Peyer's patch (tissue), 4 donors: Measurements from ENCODE around the gene GALNT4. TPM values are rescaled to one million over a fixed set of nuclear protein-coding genes. Genes with fewer than 3 reads are reported as not detected.

Source experiments
- DNase-seq, 3 donors: peaks; one replicate each; pipeline ENCODE4 v3.0.0-alpha.2; 2017 to 2019
- H3K27ac ChIP-seq, 4 donors: fragments of 200-600 bp; sonication (generic); one replicate each; pipeline ENCODE4 v1.5.1; 2016 to 2019
- H3K27me3 ChIP-seq, 2 donors: fragments of 200-600 bp; sonication (generic); one replicate each; pipeline ENCODE4 v1.5.1; 2019
- H3K36me3 ChIP-seq, 3 donors: fragments of 200-600 bp; sonication (generic); one replicate each; pipeline ENCODE4 v1.5.1; 2016 to 2019
- H3K4me1 ChIP-seq, 4 donors: fragments of 200-600 bp; sonication (generic); one replicate each; pipeline ENCODE4 v1.5.1; 2016 to 2019
- H3K4me3 ChIP-seq, 4 donors: fragments of 200-600 bp; sonication (generic); 1 replicate in 3 of 4; 2 replicates in 1 of 4; pipeline ENCODE4 v1.5.1; 2016 to 2019; ENCODE audit warnings: mild to moderate bottlenecking in 1 of 4
- H3K9me3 ChIP-seq, 4 donors: fragments of 200-600 bp; sonication (generic); one replicate each; pipeline ENCODE4 v1.5.1; 2016 to 2019; ENCODE audit warnings: mild to moderate bottlenecking in 1 of 4
- POLR2A ChIP-seq, 2 donors: fragments of 450-650 bp; IDR thresholded peaks; one replicate each; pipeline ENCODE4 v1.5.1; 2017; ENCODE audit warnings: antibody characterized with exemption in 2 of 2, mild to moderate bottlenecking in 2 of 2, moderate library complexity in 2 of 2
- total RNA-seq, 4 donors: library from RNA; depleted of rRNA; stranded (reverse); fragments of >200 nt; gene quantifications; one replicate each; pipeline ENCODE4 v1.1.0, GENCODE V29; 2016
- TF ChIP-seq, protein P1 (sequence below), 6 experiments: fragments of 450-650 bp in 4 of 6; fragments of 200-600 bp in 2 of 6; sonication (generic) in 1 of 6; IDR thresholded peaks; one replicate each; pipeline ENCODE4 v1.5.1; 2017 to 2019; ENCODE audit warnings: antibody characterized with exemption in 6 of 6, mild to moderate bottlenecking in 3 of 6, moderate library complexity in 1 of 6

GALNT4 gene
- total RNA-seq, 4 donors from 2014 or later: 15.7 to 34.3 (median 26.1) TPM

DNA sequence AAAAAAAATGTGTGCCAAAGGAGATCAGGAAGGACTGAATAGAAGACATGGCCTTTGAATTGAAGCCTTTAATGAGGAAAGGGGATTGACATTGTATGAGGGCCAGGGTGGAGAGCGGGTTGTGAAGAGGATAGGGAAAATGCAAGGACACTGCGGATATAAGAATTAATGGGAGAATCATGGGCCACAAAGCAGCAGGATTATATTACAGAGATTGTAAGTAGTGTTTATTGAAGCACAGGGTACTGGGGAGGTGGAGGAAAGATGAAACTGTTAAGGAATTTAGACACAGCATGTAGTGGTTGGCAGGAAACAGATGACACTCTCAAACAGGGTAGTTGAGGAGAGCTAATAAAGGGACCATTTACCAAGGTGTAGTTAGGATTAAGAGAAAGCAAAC lies 17.6 kb upstream of the GALNT4 start:
- TF ChIP-seq POLR2A (IDR thresholded peaks at IDR 0.05): no peak
- TF ChIP-seq, protein P1, sequence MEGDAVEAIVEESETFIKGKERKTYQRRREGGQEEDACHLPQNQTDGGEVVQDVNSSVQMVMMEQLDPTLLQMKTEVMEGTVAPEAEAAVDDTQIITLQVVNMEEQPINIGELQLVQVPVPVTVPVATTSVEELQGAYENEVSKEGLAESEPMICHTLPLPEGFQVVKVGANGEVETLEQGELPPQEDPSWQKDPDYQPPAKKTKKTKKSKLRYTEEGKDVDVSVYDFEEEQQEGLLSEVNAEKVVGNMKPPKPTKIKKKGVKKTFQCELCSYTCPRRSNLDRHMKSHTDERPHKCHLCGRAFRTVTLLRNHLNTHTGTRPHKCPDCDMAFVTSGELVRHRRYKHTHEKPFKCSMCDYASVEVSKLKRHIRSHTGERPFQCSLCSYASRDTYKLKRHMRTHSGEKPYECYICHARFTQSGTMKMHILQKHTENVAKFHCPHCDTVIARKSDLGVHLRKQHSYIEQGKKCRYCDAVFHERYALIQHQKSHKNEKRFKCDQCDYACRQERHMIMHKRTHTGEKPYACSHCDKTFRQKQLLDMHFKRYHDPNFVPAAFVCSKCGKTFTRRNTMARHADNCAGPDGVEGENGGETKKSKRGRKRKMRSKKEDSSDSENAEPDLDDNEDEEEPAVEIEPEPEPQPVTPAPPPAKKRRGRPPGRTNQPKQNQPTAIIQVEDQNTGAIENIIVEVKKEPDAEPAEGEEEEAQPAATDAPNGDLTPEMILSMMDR (IDR thresholded peaks at IDR 0.05): no peak
- peaks cover 0 to 19% (median 0%) of the 10 kb centered on the region in 4 donors for H3K4me1 ChIP-seq

GRCh38 chr12:89540586-89540985 lies 16.0 kb upstream of the GALNT4 start:
- no peak overlapping the region for H3K4me3 ChIP-seq
- H3K9me3 ChIP-seq: no peaks in the 10 kb centered on the region
- no peaks in the 10 kb centered on the region for H3K36me3 ChIP-seq
- TF ChIP-seq POLR2A (IDR thresholded peaks at IDR 0.05): no peak
- TF ChIP-seq, protein P1 (IDR thresholded peaks at IDR 0.05): no peak
- H3K27me3 ChIP-seq: no peaks in the 10 kb centered on the region
- H3K4me1 ChIP-seq: peaks cover 0 to 19% (median 0%) of the 10 kb centered on the region in 4 donors
- no peak for DNase-seq
- H3K27ac ChIP-seq: no peak overlapping the region

More for the DNA sequence above, 17.6 kb upstream of the GALNT4 start:
- no peaks in the 10 kb centered on the region for H3K9me3 ChIP-seq
- H3K4me3 ChIP-seq: no peak overlapping the region
- H3K27ac ChIP-seq: no peak overlapping the region
- H3K36me3 ChIP-seq: no peaks in the 10 kb centered on the region
- H3K27me3 ChIP-seq: no peaks in the 10 kb centered on the region
- DNase-seq: no peak

DNA sequence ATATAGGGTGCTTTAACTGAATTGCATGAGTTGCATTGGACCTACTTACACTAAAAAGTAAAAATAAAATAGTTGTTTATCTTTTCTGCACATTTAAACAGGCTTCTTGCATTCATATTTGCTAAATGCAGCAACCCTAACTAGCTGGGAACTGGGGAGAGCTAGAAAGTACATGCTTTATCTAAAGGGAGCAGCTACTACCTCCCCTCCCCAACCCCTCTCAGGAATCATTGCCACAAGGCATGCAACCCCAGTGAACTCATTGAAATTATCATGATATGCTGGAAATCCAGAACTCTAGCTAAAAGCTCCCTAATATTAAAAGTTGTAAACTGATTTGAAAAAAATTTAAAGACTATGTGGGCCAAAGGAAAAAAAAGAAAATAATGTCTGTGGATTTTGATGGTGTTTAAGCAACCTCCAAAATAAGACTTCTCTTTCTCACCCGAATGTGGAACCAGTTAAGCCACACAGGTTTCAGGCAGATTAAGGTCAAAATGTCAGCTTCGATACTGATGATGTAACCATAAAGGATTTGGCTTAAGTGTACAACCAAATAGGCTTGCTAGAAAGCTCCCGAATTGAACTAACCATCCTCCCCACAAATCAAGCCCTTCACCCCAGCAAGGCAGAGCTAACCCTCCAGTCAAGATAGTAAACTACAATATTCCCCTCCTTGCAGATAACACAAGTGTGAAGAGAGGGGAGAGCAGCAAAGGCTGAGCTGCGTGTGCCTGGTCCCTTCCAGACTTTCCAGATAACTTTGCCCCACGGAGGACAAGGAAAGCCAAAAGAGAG lies 15.0 kb upstream of the GALNT4 start:
- TF ChIP-seq POLR2A (IDR thresholded peaks at IDR 0.05): no peak
- TF ChIP-seq, protein P1 (IDR thresholded peaks at IDR 0.05): no peak
- H3K36me3 ChIP-seq: no peaks in the 10 kb centered on the region
- H3K9me3 ChIP-seq: no peaks in the 10 kb centered on the region
- DNase-seq: no peak
- H3K4me3 ChIP-seq: no peak overlapping the region
- no peak overlapping the region for H3K27ac ChIP-seq
- H3K27me3 ChIP-seq: no peaks in the 10 kb centered on the region
- peaks cover 0 to 16% (median 0%) of the 10 kb centered on the region in 4 donors for H3K4me1 ChIP-seq

GRCh38 chr12:89538897-89539296 lies 14.3 kb upstream of the GALNT4 start:
- TF ChIP-seq, protein P1 (IDR thresholded peaks at IDR 0.05): no peak
- no peak for TF ChIP-seq POLR2A (IDR thresholded peaks at IDR 0.05)
- Histone ChIP-seq H3K4me1 (peaks cover 0 to 14% (median 0%) of the 10 kb centered on the region in 4 donors), H3K4me3 (no peak overlapping the region), H3K27me3 (no peaks in the 10 kb centered on the region), H3K27ac (peak overlapping the region in 1 of 4 donors; percentile 19), H3K36me3 (no peaks in the 10 kb centered on the region), H3K9me3 (no peaks in the 10 kb centered on the region)
- peak in 1 of 3 donors; percentile 59 for DNase-seq

GRCh38 chr12:89537389-89537788 lies 12.8 kb upstream of the GALNT4 start:
- Histone ChIP-seq H3K9me3 (no peaks in the 10 kb centered on the region), H3K27me3 (no peaks in the 10 kb centered on the region), H3K4me1 (peaks cover 0 to 9% (median 0%) of the 10 kb centered on the region in 4 donors), H3K4me3 (no peak overlapping the region), H3K36me3 (no peaks in the 10 kb centered on the region), H3K27ac (peak overlapping the region in 1 of 4 donors; percentile 48)
- TF ChIP-seq, protein P1 (IDR thresholded peaks at IDR 0.05): no peak
- no peak for TF ChIP-seq POLR2A (IDR thresholded peaks at IDR 0.05)
- DNase-seq: no peak
